ENCODE results near the gene RENBP.

Gene RENBP

GRCh38 chrX:153953342-153953830 lies 8.9 kb upstream of the RENBP start:
- DNase-seq, result no peak

- no peak for DNase-seq
Observed at GRCh38 chrX:153952373-153953026, 8.1 kb upstream of the RENBP start.

- DNase-seq, result no peak
Observed at GRCh38 chrX:153951683-153952372, 7.4 kb upstream of the RENBP start.

GRCh38 chrX:153950127-153950526 lies 5.7 kb upstream of the RENBP start:
- DNase-seq, result no peak

- DNase-seq, result no peak
Observed at GRCh38 chrX:153948847-153949805, 4.7 kb upstream of the RENBP start.

- no peak for DNase-seq
Observed at GRCh38 chrX:153948002-153948466, 3.6 kb upstream of the RENBP start.

- DNase-seq, result peak; percentile 53
Observed at GRCh38 chrX:153947009-153947769, 2.7 kb upstream of the RENBP start.

- DNase-seq, result no peak
Observed at GRCh38 chrX:153945956-153946943, 1.8 kb upstream of the RENBP start.

GRCh38 chrX:153944800-153945150 lies 332 bp upstream of the RENBP start:
- DNase-seq, result no peak

GRCh38 chrX:153941336-153942252 lies 2.8 kb downstream of the RENBP start:
- DNase-seq, result no peak

- DNase-seq, result no peak
Observed at GRCh38 chrX:153939573-153939972, 4.9 kb downstream of the RENBP start.

GRCh38 chrX:153938226-153938786 lies 6.1 kb downstream of the RENBP start:
- DNase-seq, result no peak

- DNase-seq, result no peak
Observed at GRCh38 chrX:153937056-153937455, 7.4 kb downstream of the RENBP start.

- DNase-seq, result no peak
Observed at GRCh38 chrX:153935326-153935851, 9.1 kb downstream of the RENBP start.

GRCh38 chrX:153934762-153935325 lies 9.6 kb downstream of the RENBP start, which contains the start of gene NAA10:
TSS of gene NAA10 (minus strand) at chrX:153935037. CDS start at chrX:153934904, 133 bp downstream.
- peak; percentile 23 for DNase-seq

GRCh38 chrX:153934148-153934761 lies 10.2 kb downstream of the RENBP start:
- DNase-seq, result no peak

- no peak for DNase-seq
Observed at GRCh38 chrX:153933748-153934147, 10.7 kb downstream of the RENBP start.

GRCh38 chrX:153932220-153932915 lies 12.1 kb downstream of the RENBP start:
- no peak for DNase-seq

Data from T1000 (cell line).